Smooth muscle cell (in vitro differentiated cells): ENCODE measurements around the gene ATOX1. TPM values are rescaled to one million over a fixed set of nuclear protein-coding genes. Genes with fewer than 3 reads are reported as not detected.
A peak's percentile ranks its signal among the peaks of the same experiment; 100 is the strongest.

Source experiments
- DNase-seq: peaks from one replicate; lab custom pipeline; 2025; ENCODE audit not compliant: unreplicated experiment; lab: John Stamatoyannopoulos, UW
- H2AFZ ChIP-seq: fragments of 200-600 bp; sonication (generic); 2 replicates; pipeline ENCODE4 v1.6.0; 2016; ENCODE audit warnings: antibody characterized with exemption, low read depth, mild to moderate bottlenecking
- H3F3A ChIP-seq: fragments of 200-600 bp; sonication (generic); 2 replicates; pipeline ENCODE4 v1.6.0; 2017; ENCODE audit warnings: antibody characterized with exemption, low read depth
- H3K27ac ChIP-seq: fragments of 200-600 bp; sonication (generic); 2 replicates; pipeline ENCODE4 v1.5.1; 2016; ENCODE audit warnings: low read depth, mild to moderate bottlenecking
- H3K27me3 ChIP-seq: fragments of 200-600 bp; sonication (generic); 2 replicates; pipeline ENCODE4 v1.6.1; 2016; ENCODE audit warnings: low read depth, mild to moderate bottlenecking
- H3K36me3 ChIP-seq: fragments of 200-600 bp; sonication (generic); 2 replicates; pipeline ENCODE4 v1.5.1; 2016; ENCODE audit warnings: low read depth
- H3K4me1 ChIP-seq: fragments of 200-600 bp; sonication (generic); 2 replicates; pipeline ENCODE4 v1.5.1; 2016; ENCODE audit warnings: low read depth
- H3K4me2 ChIP-seq: fragments of 200-600 bp; sonication (generic); 2 replicates; pipeline ENCODE4 v1.6.0; 2016; ENCODE audit warnings: mild to moderate bottlenecking
- H3K4me3 ChIP-seq: fragments of 200-600 bp; sonication (generic); 2 replicates; pipeline ENCODE4 v1.5.1; 2016; ENCODE audit warnings: mild to moderate bottlenecking
- H3K79me2 ChIP-seq: fragments of 200-600 bp; sonication (generic); 2 replicates; pipeline ENCODE4 v1.6.0; 2016; ENCODE audit warnings: low read depth, mild to moderate bottlenecking
- H3K9ac ChIP-seq: fragments of 200-600 bp; sonication (generic); 2 replicates; pipeline ENCODE4 v1.6.0; 2016; ENCODE audit warnings: low read depth
- H3K9me3 ChIP-seq: fragments of 200-600 bp; sonication (generic); replicated peaks from 2 replicates; pipeline ENCODE4 v1.5.1; 2016; ENCODE audit warnings: low read depth
- H4K20me1 ChIP-seq: fragments of 200-600 bp; sonication (generic); 2 replicates; pipeline ENCODE4 v1.6.0; 2016; ENCODE audit warnings: low read depth
- WGBS: methylation state at CpG from one replicate; pipeline ENCODE4 v1.1.7; 2016; ENCODE audit warnings: low lambda C conversion rate; 5-methylcytosine and 5-hydroxymethylcytosine counted together
- polyA plus RNA-seq: library from polyadenylated mRNA; unstranded; fragments of >200 nt; fragmentation: Nextera tagmentation; extraction: Ambion mirVana; gene quantifications from 2 replicates; pipeline ENCODE4 v1.2.1, GENCODE V29; 2016
- total RNA-seq: library from RNA; depleted of rRNA; stranded (reverse); fragments of >200 nt; gene quantifications from 2 replicates; pipeline ENCODE4 v1.2.3, GENCODE V29; 2014
- TF ChIP-seq, protein P1 (sequence below): fragments of 200-600 bp; sonication (generic); IDR thresholded peaks from 2 replicates; pipeline ENCODE4 v1.5.1; 2017; ENCODE audit warnings: borderline replicate concordance, mild to moderate bottlenecking, antibody characterized with exemption; ENCODE audit not compliant: insufficient read depth, poor library complexity, severe bottlenecking

The ATOX1 gene
- total and polyA plus RNA-seq, 2 experiments from 2014 or later, result 73.3 to 315 TPM

DNA sequence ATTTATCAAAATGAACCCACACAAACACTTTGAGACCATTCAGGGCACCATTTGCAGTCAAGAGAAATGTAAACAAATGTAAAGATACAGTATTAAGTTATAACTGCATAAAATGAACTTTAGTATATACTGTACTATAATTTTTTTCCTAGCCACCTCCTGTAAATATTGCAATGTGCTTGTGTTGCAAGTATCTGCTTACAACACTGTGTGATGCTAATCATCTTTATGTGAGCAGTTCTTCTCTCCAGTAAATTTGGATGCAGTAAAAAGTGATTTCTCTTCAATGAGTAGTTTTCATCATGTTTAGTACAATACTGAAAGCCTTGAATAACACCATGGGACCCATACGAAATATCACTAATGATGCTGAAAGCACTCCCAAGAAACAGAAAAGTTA, 22.8 kb upstream of the ATOX1 start:
- Histone ChIP-seq H3K4me3 (no peak overlapping the region), H4K20me1 (peaks cover 100% of the 10 kb centered on the region), H3K9ac (no peak overlapping the region), H3K4me2 (no peak overlapping the region), H3K27me3 (no peaks in the 10 kb centered on the region), H3K27ac (no peak overlapping the region), H2AFZ (no peak overlapping the region), H3K9me3 (no peaks in the 10 kb centered on the region), H3F3A (no peaks in the 10 kb centered on the region), H3K36me3 (no peaks in the 10 kb centered on the region), H3K79me2 (peaks cover 100% of the 10 kb centered on the region), H3K4me1 (peaks cover 9% of the 10 kb centered on the region)
- TF ChIP-seq, protein P1, sequence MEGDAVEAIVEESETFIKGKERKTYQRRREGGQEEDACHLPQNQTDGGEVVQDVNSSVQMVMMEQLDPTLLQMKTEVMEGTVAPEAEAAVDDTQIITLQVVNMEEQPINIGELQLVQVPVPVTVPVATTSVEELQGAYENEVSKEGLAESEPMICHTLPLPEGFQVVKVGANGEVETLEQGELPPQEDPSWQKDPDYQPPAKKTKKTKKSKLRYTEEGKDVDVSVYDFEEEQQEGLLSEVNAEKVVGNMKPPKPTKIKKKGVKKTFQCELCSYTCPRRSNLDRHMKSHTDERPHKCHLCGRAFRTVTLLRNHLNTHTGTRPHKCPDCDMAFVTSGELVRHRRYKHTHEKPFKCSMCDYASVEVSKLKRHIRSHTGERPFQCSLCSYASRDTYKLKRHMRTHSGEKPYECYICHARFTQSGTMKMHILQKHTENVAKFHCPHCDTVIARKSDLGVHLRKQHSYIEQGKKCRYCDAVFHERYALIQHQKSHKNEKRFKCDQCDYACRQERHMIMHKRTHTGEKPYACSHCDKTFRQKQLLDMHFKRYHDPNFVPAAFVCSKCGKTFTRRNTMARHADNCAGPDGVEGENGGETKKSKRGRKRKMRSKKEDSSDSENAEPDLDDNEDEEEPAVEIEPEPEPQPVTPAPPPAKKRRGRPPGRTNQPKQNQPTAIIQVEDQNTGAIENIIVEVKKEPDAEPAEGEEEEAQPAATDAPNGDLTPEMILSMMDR, result no peak
- DNase-seq, result no peak
- WGBS, result 93% methylated on average over 1 of the region's 1 CpG

DNA sequence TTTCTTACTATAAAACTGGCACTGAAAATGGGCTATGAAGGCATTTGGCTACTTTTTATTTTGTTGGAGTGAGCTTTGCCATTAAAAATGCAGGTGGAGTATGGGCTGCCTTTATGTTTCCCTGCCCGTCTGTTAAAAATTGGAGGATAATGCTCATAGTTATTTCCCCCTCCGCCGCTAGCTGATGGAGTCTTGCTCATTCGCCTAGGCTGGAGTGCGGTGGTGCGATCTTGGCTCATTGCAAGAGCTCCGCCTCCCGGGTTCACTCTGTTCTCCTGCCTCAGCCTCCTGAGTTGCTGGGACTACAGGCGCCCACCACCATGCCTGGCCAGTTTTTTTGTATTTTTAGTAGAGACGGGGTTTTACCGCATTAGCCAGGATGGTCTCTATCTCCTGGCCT, 21.9 kb upstream of the ATOX1 start:
- no peak overlapping the region for H3K4me3 ChIP-seq
- DNase-seq, result no peak

DNA sequence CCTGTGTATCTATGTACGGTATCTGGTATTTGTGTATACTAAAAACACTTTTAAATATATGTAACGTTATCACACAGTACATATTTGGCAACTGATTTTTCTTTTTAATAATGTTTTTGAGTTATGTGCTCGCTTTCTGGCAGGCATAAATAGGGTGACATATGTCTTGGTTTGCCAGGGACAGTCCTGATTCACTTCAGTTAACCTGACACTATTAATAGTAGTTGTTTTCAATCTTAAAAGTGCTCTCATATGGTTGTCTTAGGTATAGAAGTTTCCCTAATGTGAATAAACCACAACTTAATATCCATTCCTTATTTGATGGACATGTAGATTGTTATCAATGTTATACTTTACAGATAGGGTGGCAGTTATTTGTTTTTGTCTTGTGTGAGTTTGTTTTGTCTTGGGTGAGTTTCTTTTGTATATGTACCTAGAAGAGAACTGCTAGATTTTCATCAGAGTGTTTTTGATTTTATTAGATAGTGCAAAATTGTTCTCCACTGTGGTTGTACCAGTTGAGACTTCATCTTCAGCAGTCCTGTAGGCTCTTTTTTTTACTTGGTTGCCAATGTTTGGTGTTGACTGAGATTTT, 21.2 kb upstream of the ATOX1 start:
- Histone ChIP-seq H3K9me3 (no peaks in the 10 kb centered on the region), H3K4me1 (peaks cover 14% of the 10 kb centered on the region), H3K9ac (no peak overlapping the region), H3K36me3 (no peaks in the 10 kb centered on the region), H3K79me2 (peaks cover 100% of the 10 kb centered on the region), H3K27ac (no peak overlapping the region), H4K20me1 (peaks cover 100% of the 10 kb centered on the region), H3K4me2 (no peak overlapping the region), H3F3A (no peaks in the 10 kb centered on the region), H3K27me3 (no peaks in the 10 kb centered on the region), H2AFZ (no peak overlapping the region), H3K4me3 (no peak overlapping the region)
- TF ChIP-seq, protein P1, result no peak
- WGBS, result 89% methylated on average over 3 of the region's 3 CpGs
- DNase-seq, result no peak

More for the DNA sequence above, 21.9 kb upstream of the ATOX1 start:
- no peak overlapping the region for H2AFZ ChIP-seq
- no peak overlapping the region for H3K9ac ChIP-seq
- WGBS, result 74% methylated on average over 11 of the region's 11 CpGs
- TF ChIP-seq, protein P1, result no peak
- no peak overlapping the region for H3K27ac ChIP-seq
- peaks cover 100% of the 10 kb centered on the region for H4K20me1 ChIP-seq
- peaks cover 100% of the 10 kb centered on the region for H3K79me2 ChIP-seq
- no peaks in the 10 kb centered on the region for H3K36me3 ChIP-seq
- H3K4me2 ChIP-seq, result no peak overlapping the region
- no peaks in the 10 kb centered on the region for H3F3A ChIP-seq
- peaks cover 11% of the 10 kb centered on the region for H3K4me1 ChIP-seq
- H3K9me3 ChIP-seq, result no peaks in the 10 kb centered on the region
- no peaks in the 10 kb centered on the region for H3K27me3 ChIP-seq

DNA sequence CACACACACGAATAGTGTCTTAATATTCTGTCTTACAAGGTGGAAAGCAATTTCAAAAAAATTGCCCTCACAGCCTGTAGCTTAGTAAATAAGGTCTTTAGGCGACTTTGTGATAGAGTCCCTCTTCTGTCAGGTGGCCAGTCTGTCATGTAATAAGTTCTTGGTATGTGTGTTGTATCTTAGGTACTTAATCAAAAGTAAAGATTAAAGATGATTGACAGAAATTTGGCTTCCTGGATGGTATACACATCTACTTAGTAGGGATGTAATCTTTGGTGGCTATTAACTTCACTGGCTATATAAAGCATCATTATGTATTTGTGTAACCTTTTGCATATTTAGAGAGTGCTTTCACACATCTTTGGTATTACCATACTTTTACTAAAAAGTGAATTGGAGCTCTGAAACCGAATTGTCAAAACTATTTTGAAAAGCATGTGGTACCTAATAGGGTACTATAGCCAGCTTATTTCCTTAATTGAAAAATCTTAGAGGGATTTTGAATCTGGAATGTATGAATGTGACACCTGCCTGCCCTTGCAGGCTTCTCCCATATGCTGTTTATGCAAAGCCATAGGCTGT, 16.7 kb upstream of the ATOX1 start:
- peak overlapping the region; percentile 92 for H3K4me3 ChIP-seq
- peaks cover 80% of the 10 kb centered on the region for H3K79me2 ChIP-seq
- H3K9me3 ChIP-seq, result no peaks in the 10 kb centered on the region
- no peak overlapping the region for H2AFZ ChIP-seq
- peaks cover 7% of the 10 kb centered on the region for H3F3A ChIP-seq
- no peaks in the 10 kb centered on the region for H3K27me3 ChIP-seq
- no peaks in the 10 kb centered on the region for H3K36me3 ChIP-seq
- no peak overlapping the region for H3K9ac ChIP-seq
- 56% methylated on average over 3 of the region's 3 CpGs for WGBS
- peaks cover 80% of the 10 kb centered on the region for H4K20me1 ChIP-seq
- no peak for DNase-seq
- H3K27ac ChIP-seq, result no peak overlapping the region
- TF ChIP-seq, protein P1, result no peak
- peak overlapping the region; percentile 98 for H3K4me2 ChIP-seq
- H3K4me1 ChIP-seq, result peaks cover 35% of the 10 kb centered on the region
